Kidney epithelial cell (primary cell): ENCODE data around the gene COL4A1. TPM values are rescaled to one million over a fixed set of nuclear protein-coding genes. Genes with fewer than 3 reads are reported as not detected.

Source experiments
- DNase-seq: peaks from one replicate; pipeline ENCODE4 v3.0.0-alpha.2; 2010; ENCODE audit warnings: low read depth
- H3K27me3 ChIP-seq: 2 replicates; pipeline ENCODE4 v1.6.0; 2011; ENCODE audit warnings: low read length; ENCODE audit not compliant: control insufficient read depth, insufficient read depth
- H3K36me3 ChIP-seq: 2 replicates; pipeline ENCODE4 v1.5.1; 2011; ENCODE audit warnings: low read length; ENCODE audit not compliant: control insufficient read depth, insufficient read depth
- H3K4me3 ChIP-seq: 2 replicates; pipeline ENCODE4 v1.5.1; 2011; ENCODE audit warnings: low read depth, mild to moderate bottlenecking, control low read depth, low read length
- total RNA-seq: library from RNA; depleted of rRNA; stranded (reverse); fragments of >200 nt; gene quantifications from 2 replicates; pipeline ENCODE4 v1.2.3, GENCODE V29; 2015
- TF ChIP-seq, protein P1 (sequence below): IDR thresholded peaks from 2 replicates; pipeline ENCODE4 v1.5.1; 2011; ENCODE audit warnings: mild to moderate bottlenecking, moderate library complexity, low read length, control low read depth, inconsistent platforms; ENCODE audit not compliant: insufficient read depth, poor library complexity, severe bottlenecking

Gene COL4A1
- total RNA-seq, 1 donor from 2014 or later, result 1,018 TPM

- H3K36me3 ChIP-seq, result no peaks in the 10 kb centered on the region
- TF ChIP-seq, protein P1, sequence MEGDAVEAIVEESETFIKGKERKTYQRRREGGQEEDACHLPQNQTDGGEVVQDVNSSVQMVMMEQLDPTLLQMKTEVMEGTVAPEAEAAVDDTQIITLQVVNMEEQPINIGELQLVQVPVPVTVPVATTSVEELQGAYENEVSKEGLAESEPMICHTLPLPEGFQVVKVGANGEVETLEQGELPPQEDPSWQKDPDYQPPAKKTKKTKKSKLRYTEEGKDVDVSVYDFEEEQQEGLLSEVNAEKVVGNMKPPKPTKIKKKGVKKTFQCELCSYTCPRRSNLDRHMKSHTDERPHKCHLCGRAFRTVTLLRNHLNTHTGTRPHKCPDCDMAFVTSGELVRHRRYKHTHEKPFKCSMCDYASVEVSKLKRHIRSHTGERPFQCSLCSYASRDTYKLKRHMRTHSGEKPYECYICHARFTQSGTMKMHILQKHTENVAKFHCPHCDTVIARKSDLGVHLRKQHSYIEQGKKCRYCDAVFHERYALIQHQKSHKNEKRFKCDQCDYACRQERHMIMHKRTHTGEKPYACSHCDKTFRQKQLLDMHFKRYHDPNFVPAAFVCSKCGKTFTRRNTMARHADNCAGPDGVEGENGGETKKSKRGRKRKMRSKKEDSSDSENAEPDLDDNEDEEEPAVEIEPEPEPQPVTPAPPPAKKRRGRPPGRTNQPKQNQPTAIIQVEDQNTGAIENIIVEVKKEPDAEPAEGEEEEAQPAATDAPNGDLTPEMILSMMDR, result no peak
- H3K27me3 ChIP-seq, result no peaks in the 10 kb centered on the region
- no peak overlapping the region for H3K4me3 ChIP-seq
- no peak for DNase-seq
Observed at GRCh38 chr13:110110783-110111182, 196.2 kb downstream of the COL4A1 start.

DNA sequence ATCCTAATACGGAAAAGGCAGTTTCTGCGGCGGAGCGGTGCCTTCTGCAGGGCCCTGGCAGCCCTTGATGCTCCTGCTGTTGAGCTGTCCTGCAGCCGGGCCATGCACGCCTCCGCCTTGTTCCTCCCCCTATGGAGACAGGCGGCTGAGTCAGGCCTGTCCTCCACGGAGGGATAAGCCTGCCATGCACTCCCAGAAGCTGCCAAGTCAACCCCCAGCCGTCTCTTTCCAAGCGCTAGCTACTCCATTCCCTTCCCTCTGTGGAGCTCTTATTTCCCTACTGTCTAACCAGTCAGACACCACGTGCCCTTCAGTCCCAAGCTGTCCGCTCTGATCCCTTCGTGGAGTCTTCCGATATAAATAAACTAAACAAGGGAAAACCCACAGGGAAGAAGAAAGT lies 197.0 kb downstream of the COL4A1 start:
- TF ChIP-seq, protein P1, result no peak
- no peak for DNase-seq
- Histone ChIP-seq H3K4me3 (no peak overlapping the region), H3K27me3 (no peaks in the 10 kb centered on the region), H3K36me3 (no peaks in the 10 kb centered on the region)

- DNase-seq, result no peak
- no peak overlapping the region for H3K4me3 ChIP-seq
- H3K27me3 ChIP-seq, result no peaks in the 10 kb centered on the region
- H3K36me3 ChIP-seq, result no peaks in the 10 kb centered on the region
- TF ChIP-seq, protein P1, result no peak
Observed at GRCh38 chr13:110109140-110109783, 197.7 kb downstream of the COL4A1 start.

- DNase-seq, result peak; percentile 41
- Histone ChIP-seq H3K4me3 (no peak overlapping the region), H3K36me3 (no peaks in the 10 kb centered on the region), H3K27me3 (no peaks in the 10 kb centered on the region)
- TF ChIP-seq, protein P1, result peak; percentile 87
Observed at GRCh38 chr13:110108348-110109139, 198.4 kb downstream of the COL4A1 start.

DNA sequence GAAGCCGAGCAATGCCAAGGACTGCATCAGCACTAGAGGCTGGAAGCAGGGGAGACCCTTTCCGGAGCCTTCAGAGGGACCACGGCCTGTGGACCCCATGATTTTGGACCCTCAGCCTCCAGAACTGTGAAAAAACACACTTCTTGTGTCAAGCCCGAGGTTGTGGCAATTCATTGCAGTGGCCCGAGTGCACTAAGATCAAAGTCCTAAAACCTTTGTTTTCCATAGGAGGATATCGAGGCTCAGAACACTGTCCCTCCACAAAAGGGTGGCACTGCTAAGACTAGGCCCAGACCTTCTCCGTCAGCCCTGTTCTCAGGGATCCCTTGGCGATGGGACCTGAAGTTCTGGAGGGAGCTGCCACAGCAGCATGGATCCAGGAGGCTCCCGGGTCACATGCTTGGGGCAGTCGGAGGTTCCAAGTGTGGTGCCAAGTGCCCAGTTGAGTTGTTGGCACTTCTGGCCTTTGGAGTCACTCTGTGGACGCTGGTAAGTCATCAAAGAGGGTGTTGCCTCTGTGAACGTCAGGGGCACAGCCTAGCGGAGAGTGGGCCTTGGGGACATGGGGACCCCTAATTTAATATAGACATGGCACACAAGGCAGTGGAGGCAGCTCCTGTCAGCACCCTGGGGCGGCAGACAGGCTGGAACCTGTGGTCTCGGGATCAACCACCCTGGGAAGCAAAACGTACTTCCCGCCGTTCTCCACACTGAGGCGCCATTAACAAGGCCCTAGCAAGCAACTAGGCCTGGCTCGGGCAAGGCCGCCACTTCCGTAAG lies 199.2 kb downstream of the COL4A1 start:
- TF ChIP-seq, protein P1, result peak; percentile 3
- no peak for DNase-seq
- Histone ChIP-seq H3K27me3 (no peaks in the 10 kb centered on the region), H3K4me3 (no peak overlapping the region), H3K36me3 (no peaks in the 10 kb centered on the region)
